CD14-positive monocyte (primary cell): ENCODE data around the gene RFX1. TPM values are rescaled to one million over a fixed set of nuclear protein-coding genes. Genes with fewer than 3 reads are reported as not detected.

Source experiments
- DNase-seq, 3 donors: peaks; one replicate each; pipeline ENCODE4 v3.0.0-alpha.2; 2011 to 2022
- H2AFZ ChIP-seq: 2 replicates; pipeline ENCODE4 v1.6.0; 2012; ENCODE audit warnings: mild to moderate bottlenecking, low read depth, low read length, inconsistent platforms; ENCODE audit not compliant: insufficient read depth, poor library complexity, severe bottlenecking
- H3K27ac ChIP-seq, 2 donors: 1 replicate in 1 of 2; 2 replicates in 1 of 2; pipeline ENCODE4 v1.5.1; 2012 to 2013; ENCODE audit warnings: low read length in 2 of 2, control low read depth in 1 of 2, inconsistent platforms in 1 of 2, low read depth in 1 of 2, mild to moderate bottlenecking in 1 of 2
- H3K27me3 ChIP-seq, 2 donors: one replicate each; pipeline versions ENCODE4 v1.6.0 to v1.6.1; 2011 to 2013; ENCODE audit warnings: low read length in 2 of 2; ENCODE audit not compliant: control insufficient read depth in 2 of 2, insufficient read depth in 2 of 2
- H3K36me3 ChIP-seq, 2 donors: replicated peaks in 1 of 2; 1 replicate in 1 of 2; 2 replicates in 1 of 2; pipeline versions ENCODE4 v1.5.1 to v1.6.1; 2012 to 2013; ENCODE audit warnings: low read length in 2 of 2, control low read depth in 1 of 2, inconsistent platforms in 1 of 2, mild to moderate bottlenecking in 1 of 2; ENCODE audit not compliant: insufficient read depth in 2 of 2, control insufficient read depth in 1 of 2
- H3K4me1 ChIP-seq, 2 donors: 1 replicate in 1 of 2; 2 replicates in 1 of 2; pipeline versions ENCODE4 v1.5.1 to v1.6.1; 2012 to 2013; ENCODE audit warnings: low read length in 2 of 2, control low read depth in 1 of 2, inconsistent platforms in 1 of 2, mild to moderate bottlenecking in 1 of 2, moderate library complexity in 1 of 2; ENCODE audit not compliant: insufficient read depth in 2 of 2, control insufficient read depth in 1 of 2
- H3K4me2 ChIP-seq: replicated peaks from 2 replicates; pipeline ENCODE3; 2012; ENCODE audit warnings: low read length, moderate library complexity, mild to moderate bottlenecking; ENCODE audit not compliant: poor library complexity, severe bottlenecking; ENCODE audit errors: extremely low read depth
- H3K4me3 ChIP-seq, 3 experiments: fragments of 200-600 bp in 1 of 3; sonication (generic) in 1 of 3; replicated peaks in 1 of 3; 1 replicate in 2 of 3; 2 replicates in 1 of 3; pipeline ENCODE4 v1.5.1; 2011 to 2013; ENCODE audit warnings: low read length in 3 of 3, mild to moderate bottlenecking in 3 of 3, control low read depth in 2 of 3, low read depth in 2 of 3, inconsistent platforms in 1 of 3, moderate library complexity in 1 of 3
- H3K79me2 ChIP-seq: 2 replicates; pipeline ENCODE4 v1.6.0; 2012; ENCODE audit warnings: mild to moderate bottlenecking, control low read depth, inconsistent platforms, low read length, moderate library complexity; ENCODE audit not compliant: insufficient read depth
- H3K9ac ChIP-seq: 2 replicates; pipeline ENCODE4 v1.6.0; 2017; ENCODE audit warnings: low read length, mild to moderate bottlenecking; ENCODE audit not compliant: insufficient read depth, poor library complexity, severe bottlenecking
- H3K9me3 ChIP-seq, 2 donors: replicated peaks in 1 of 2; 1 replicate in 1 of 2; 2 replicates in 1 of 2; pipeline versions ENCODE4 v1.5.1 to v1.6.1; 2012 to 2013; ENCODE audit warnings: low read length in 2 of 2, control low read depth in 1 of 2; ENCODE audit not compliant: control insufficient read depth in 1 of 2, insufficient read depth in 1 of 2
- H4K20me1 ChIP-seq: 2 replicates; pipeline ENCODE4 v1.6.0; 2012; ENCODE audit warnings: mild to moderate bottlenecking, low read length, control low read depth, moderate library complexity; ENCODE audit not compliant: insufficient read depth
- H3K27ac Mint-ChIP-seq, 7 donors: one replicate each; pipeline ENCODE4 v1.8.0; 2020; ENCODE audit warnings: mild to moderate bottlenecking in 7 of 7, mixed read lengths in 7 of 7, moderate library complexity in 6 of 7, inconsistent platforms in 2 of 7
- H3K27me3 Mint-ChIP-seq, 3 donors: one replicate each; pipeline ENCODE4 v1.8.0; 2021 to 2022; ENCODE audit warnings: low read depth in 3 of 3, mild to moderate bottlenecking in 3 of 3, mixed read lengths in 3 of 3, moderate library complexity in 3 of 3, inconsistent platforms in 1 of 3
- H3K36me3 Mint-ChIP-seq, 2 donors: one replicate each; pipeline ENCODE4 v1.8.0; 2020; ENCODE audit warnings: mixed read lengths in 2 of 2, inconsistent platforms in 1 of 2, mild to moderate bottlenecking in 1 of 2
- H3K4me1 Mint-ChIP-seq: one replicate; pipeline ENCODE4 v1.8.0; 2020; ENCODE audit warnings: mild to moderate bottlenecking, mixed read lengths
- H3K4me3 Mint-ChIP-seq, 2 donors: one replicate each; pipeline ENCODE4 v1.8.0; 2020; ENCODE audit warnings: mild to moderate bottlenecking in 2 of 2, mixed read lengths in 2 of 2, moderate library complexity in 1 of 2
- H3K9me3 Mint-ChIP-seq, 7 donors: one replicate each; pipeline ENCODE4 v1.8.0; 2020 to 2022; ENCODE audit warnings: mixed read lengths in 7 of 7, mild to moderate bottlenecking in 6 of 7, moderate library complexity in 6 of 7, inconsistent platforms in 2 of 7
- WGBS: methylation state at CpG from one replicate; pipeline ENCODE4 v1.1.5; 2013; ENCODE audit warnings: missing lambda C conversion rate; ENCODE audit not compliant: insufficient coverage; 5-methylcytosine and 5-hydroxymethylcytosine counted together
- intact Hi-C, 2 donors: fragments of 100-400 bp; cut with micrococcal nuclease; formaldehyde crosslinking; loops; one replicate each; pipeline versions ENCODE4 v1.15.0 to v1.15.1; 2023
- polyA plus RNA-seq, 3 donors: library from polyadenylated mRNA; depleted of rRNA in 1 of 3; unstranded in 2 of 3; stranded (reverse) in 1 of 3; fragments of 300-500 nt in 2 of 3; fragments of >200 nt in 1 of 3; fragmentation: Illumina TruSeq in 2 of 3; gene quantifications; 1 replicate in 2 of 3; 2 replicates in 1 of 3; pipeline ENCODE4 v1.2.3, GENCODE V29; 2012 to 2021
- TF ChIP-seq, protein P1 (sequence below): fragments of 200-600 bp; IDR thresholded peaks from one replicate; pipeline ENCODE4 v1.8.0; 2022; ENCODE audit warnings: antibody characterized with exemption, mild to moderate bottlenecking

The RFX1 gene
- polyA plus RNA-seq, 3 donors = 0.89 to 12.8 (median 0.95) TPM

DNA sequence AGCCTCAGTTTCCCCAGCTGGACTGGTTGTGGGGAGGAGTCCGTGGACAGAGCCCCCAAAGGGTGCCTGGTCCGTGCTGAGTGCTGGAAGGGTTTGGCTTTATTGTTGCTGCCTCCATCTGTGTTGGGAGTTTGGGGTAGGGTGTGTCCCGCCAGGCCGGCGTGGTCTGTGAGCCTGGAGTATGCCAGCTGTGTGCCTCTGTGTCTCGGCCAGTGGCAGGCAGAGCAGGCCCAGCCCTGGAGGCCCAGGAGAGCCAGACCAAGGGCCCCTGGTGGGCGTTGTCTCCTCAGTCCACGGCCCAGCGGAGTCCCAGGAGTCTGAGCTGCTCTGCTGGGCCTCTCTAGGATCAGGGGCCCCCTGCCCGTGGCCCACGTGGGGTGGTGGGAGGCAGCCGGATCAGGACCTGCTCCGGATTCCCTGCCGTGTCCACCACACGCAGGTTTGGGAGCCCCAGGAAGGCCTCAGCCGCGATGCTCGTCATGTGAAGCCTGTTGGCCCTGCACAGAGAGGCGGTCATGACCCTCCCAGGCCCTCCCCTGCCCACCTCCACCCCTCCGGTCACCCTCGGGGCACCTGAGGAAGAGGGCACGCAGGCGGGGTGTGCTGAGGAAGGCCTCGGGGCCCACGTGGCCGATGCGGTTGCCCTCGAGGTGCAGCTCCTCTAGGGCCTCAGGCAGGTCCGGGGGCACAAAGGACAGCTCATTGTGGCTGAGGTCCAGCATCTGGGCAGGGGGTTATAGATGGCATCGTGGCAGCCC lies 74.5 kb downstream of the RFX1 start:
- 92% methylated on average over 30 of the region's 30 CpGs for WGBS
- no peak overlapping the region for H3K9ac ChIP-seq
- intact Hi-C loops = no loop called here

DNA sequence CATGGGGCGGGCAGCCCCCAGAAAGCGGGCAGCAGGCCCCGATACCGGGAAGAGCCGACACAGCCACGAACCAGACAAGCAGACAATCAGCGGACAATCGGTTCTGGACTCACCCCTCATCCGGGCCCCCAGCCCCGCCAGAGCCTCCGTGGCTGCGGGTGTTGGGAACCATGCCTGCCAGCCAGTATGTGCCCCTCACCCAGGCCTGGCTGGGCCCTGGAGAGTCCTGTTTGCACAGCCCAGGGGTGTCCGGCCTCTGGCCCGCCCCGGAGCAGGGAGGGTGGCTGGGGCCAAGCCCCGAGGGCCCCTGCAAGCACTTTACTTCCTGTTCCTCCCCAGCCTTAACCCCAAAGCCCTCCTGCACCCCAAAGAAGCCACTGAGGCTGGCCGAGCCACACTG lies 75.7 kb downstream of the RFX1 start:
- peaks cover 24 to 46% of the 10 kb centered on the region in 2 donors for H3K36me3 Mint-ChIP-seq
- H3K27me3 ChIP-seq = no peaks in the 10 kb centered on the region
- peaks cover 2 to 9% (median 5%) of the 10 kb centered on the region in 3 donors for H3K27me3 Mint-ChIP-seq
- no peaks in the 10 kb centered on the region for H3K9me3 ChIP-seq
- no peak overlapping the region for H2AFZ ChIP-seq
- H3K79me2 ChIP-seq = no peaks in the 10 kb centered on the region
- no peak overlapping the region for H3K4me2 ChIP-seq
- peaks cover 9 to 11% of the 10 kb centered on the region in 2 donors for H3K4me1 ChIP-seq
- DNase-seq = no peak
- H3K4me1 Mint-ChIP-seq = peaks cover 15% of the 10 kb centered on the region
- 88% methylated on average over 15 of the region's 17 CpGs for WGBS
- intact Hi-C loops = no loop called here
- no peak overlapping the region for H3K27ac ChIP-seq
- H4K20me1 ChIP-seq = no peaks in the 10 kb centered on the region
- H3K36me3 ChIP-seq = peaks cover 33 to 38% of the 10 kb centered on the region in 2 donors
- H3K4me3 Mint-ChIP-seq = no peak overlapping the region
- TF ChIP-seq, protein P1, sequence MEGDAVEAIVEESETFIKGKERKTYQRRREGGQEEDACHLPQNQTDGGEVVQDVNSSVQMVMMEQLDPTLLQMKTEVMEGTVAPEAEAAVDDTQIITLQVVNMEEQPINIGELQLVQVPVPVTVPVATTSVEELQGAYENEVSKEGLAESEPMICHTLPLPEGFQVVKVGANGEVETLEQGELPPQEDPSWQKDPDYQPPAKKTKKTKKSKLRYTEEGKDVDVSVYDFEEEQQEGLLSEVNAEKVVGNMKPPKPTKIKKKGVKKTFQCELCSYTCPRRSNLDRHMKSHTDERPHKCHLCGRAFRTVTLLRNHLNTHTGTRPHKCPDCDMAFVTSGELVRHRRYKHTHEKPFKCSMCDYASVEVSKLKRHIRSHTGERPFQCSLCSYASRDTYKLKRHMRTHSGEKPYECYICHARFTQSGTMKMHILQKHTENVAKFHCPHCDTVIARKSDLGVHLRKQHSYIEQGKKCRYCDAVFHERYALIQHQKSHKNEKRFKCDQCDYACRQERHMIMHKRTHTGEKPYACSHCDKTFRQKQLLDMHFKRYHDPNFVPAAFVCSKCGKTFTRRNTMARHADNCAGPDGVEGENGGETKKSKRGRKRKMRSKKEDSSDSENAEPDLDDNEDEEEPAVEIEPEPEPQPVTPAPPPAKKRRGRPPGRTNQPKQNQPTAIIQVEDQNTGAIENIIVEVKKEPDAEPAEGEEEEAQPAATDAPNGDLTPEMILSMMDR = no peak
- H3K4me3 ChIP-seq = no peak overlapping the region
- H3K9ac ChIP-seq = no peak overlapping the region
- H3K9me3 Mint-ChIP-seq = no peaks in the 10 kb centered on the region
- H3K27ac Mint-ChIP-seq = no peak overlapping the region

More for the DNA sequence above, 74.5 kb downstream of the RFX1 start:
- Histone ChIP-seq H3K4me2 (no peak overlapping the region), H3K4me3 (no peak overlapping the region), H3K36me3 (peaks cover 27 to 31% of the 10 kb centered on the region in 2 donors), H3K9me3 (no peaks in the 10 kb centered on the region), H3K4me1 (peaks cover 6% of the 10 kb centered on the region in 2 donors), H2AFZ (no peak overlapping the region), H3K27me3 (no peaks in the 10 kb centered on the region), H4K20me1 (no peaks in the 10 kb centered on the region), H3K27ac (no peak overlapping the region), H3K79me2 (no peaks in the 10 kb centered on the region)
- DNase-seq = no peak
- Mint-ChIP-seq H3K4me3 (no peak overlapping the region), H3K4me1 (peaks cover 8% of the 10 kb centered on the region), H3K9me3 (no peaks in the 10 kb centered on the region), H3K27me3 (peaks cover 2 to 12% (median 5%) of the 10 kb centered on the region in 3 donors), H3K27ac (no peak overlapping the region), H3K36me3 (peaks cover 16 to 37% of the 10 kb centered on the region in 2 donors)
- TF ChIP-seq, protein P1 = no peak
